WTC11 (cell line): Measurements from ENCODE around the gene ANXA9. TPM values are rescaled to one million over a fixed set of nuclear protein-coding genes. Genes with fewer than 3 reads are reported as not detected.

Experiments
- ATAC-seq: fragments of 200-7000 bp; cut with Tn5 transposase; 2 replicates; pipeline ENCODE4 v1.10.0; 2021; ENCODE audit warnings: mild to moderate bottlenecking, moderate library complexity
- CTCF ChIA-PET: fragments of 300-600 bp; sonication (Branson Sonifier 250); formaldehyde crosslinking; loops from one replicate; lab custom pipeline; 2021; ENCODE audit warnings: antibody characterized with exemption; lab: Charles Lee
- POLR2A ChIA-PET: fragments of 350-600 bp; sonication (Branson Sonifier 250); formaldehyde crosslinking; loops from one replicate; lab custom pipeline; 2021; ENCODE audit warnings: antibody characterized with exemption; lab: Charles Lee
- DNase-seq: peaks from one replicate; pipeline ENCODE4 v3.0.0; 2021; ENCODE audit warnings: low spot score
- H3K27ac Mint-ChIP-seq: 2 replicates; pipeline ENCODE4 v1.8.0; 2021; ENCODE audit warnings: mixed read lengths
- H3K27me3 Mint-ChIP-seq: 2 replicates; pipeline ENCODE4 v1.8.0; 2021; ENCODE audit warnings: low read depth, mild to moderate bottlenecking, moderate library complexity, mixed read lengths
- H3K36me3 Mint-ChIP-seq: 2 replicates; pipeline ENCODE4 v1.8.0; 2021; ENCODE audit warnings: mixed read lengths
- H3K4me1 Mint-ChIP-seq: 2 replicates; pipeline ENCODE4 v1.8.0; 2022; ENCODE audit warnings: mixed read lengths
- H3K4me3 Mint-ChIP-seq: 2 replicates; pipeline ENCODE4 v1.8.0; 2021; ENCODE audit warnings: mild to moderate bottlenecking, moderate library complexity, mixed read lengths
- H3K9me3 Mint-ChIP-seq: 2 replicates; pipeline ENCODE4 v1.8.0; 2021; ENCODE audit warnings: mixed read lengths
- AFF4 ChIP-seq: sonication (generic); formaldehyde crosslinking; IDR thresholded peaks from 2 replicates; pipeline ENCODE4 v1.8.1; 2023; ENCODE audit warnings: mild to moderate bottlenecking, missing genetic modification reagents, borderline replicate concordance
- ARID4B ChIP-seq: sonication (generic); formaldehyde crosslinking; IDR thresholded peaks from 2 replicates; pipeline ENCODE4 v1.8.0; 2023; ENCODE audit warnings: missing genetic modification reagents, mild to moderate bottlenecking, borderline replicate concordance
- EMX1 ChIP-seq: fragments of 250-450 bp; sonication (Bioruptor Pico); IDR thresholded peaks from 2 replicates; pipeline ENCODE4 v1.8.0; 2021; ENCODE audit warnings: mild to moderate bottlenecking
- ERG ChIP-seq: fragments of 250-450 bp; sonication (Bioruptor Pico); IDR thresholded peaks from 2 replicates; pipeline ENCODE4 v1.8.0; 2021; ENCODE audit warnings: mild to moderate bottlenecking
- FOXK1 ChIP-seq: sonication (generic); formaldehyde crosslinking; IDR thresholded peaks from 2 replicates; pipeline ENCODE4 v1.8.0; 2022; ENCODE audit warnings: mild to moderate bottlenecking, moderate library complexity, missing genetic modification reagents
- GTF2I ChIP-seq: fragments of 250-450 bp; sonication (Bioruptor Pico); conservative IDR thresholded peaks from 2 replicates; pipeline ENCODE4 v1.4.0; 2021; ENCODE audit warnings: mild to moderate bottlenecking
- HMGA2 ChIP-seq: fragments of 250-450 bp; sonication (Bioruptor Pico); IDR thresholded peaks from 2 replicates; pipeline ENCODE4 v1.4.0; 2021; ENCODE audit warnings: mild to moderate bottlenecking, moderate library complexity
- IRF1 ChIP-seq: sonication (generic); formaldehyde crosslinking; IDR thresholded peaks from 2 replicates; pipeline ENCODE4 v1.8.0; 2023; ENCODE audit warnings: missing genetic modification reagents
- MLX ChIP-seq: sonication (generic); formaldehyde crosslinking; IDR thresholded peaks from 2 replicates; pipeline ENCODE4 v1.8.1; 2023; ENCODE audit warnings: mild to moderate bottlenecking, missing genetic modification reagents, moderate library complexity
- MXD4 ChIP-seq: fragments of 250-450 bp; sonication (Bioruptor Pico); IDR thresholded peaks from 2 replicates; pipeline ENCODE4 v1.8.0; 2021; ENCODE audit warnings: mild to moderate bottlenecking, moderate library complexity, borderline replicate concordance
- SMAD4 ChIP-seq: sonication (generic); formaldehyde crosslinking; IDR thresholded peaks from 2 replicates; pipeline ENCODE4 v1.8.0; 2022; ENCODE audit warnings: mild to moderate bottlenecking, missing genetic modification reagents
- STAT6 ChIP-seq: sonication (generic); formaldehyde crosslinking; conservative IDR thresholded peaks from 2 replicates; pipeline ENCODE4 v1.8.1; 2023; ENCODE audit warnings: mild to moderate bottlenecking, low read depth, missing genetic modification reagents, moderate library complexity
- USF1 ChIP-seq: sonication (generic); formaldehyde crosslinking; IDR thresholded peaks from 2 replicates; pipeline ENCODE4 v1.8.0; 2022; ENCODE audit warnings: mild to moderate bottlenecking, missing genetic modification reagents
- ZNF138 ChIP-seq: sonication (generic); formaldehyde crosslinking; conservative IDR thresholded peaks from 2 replicates; pipeline ENCODE4 v1.8.1; 2022; ENCODE audit warnings: mild to moderate bottlenecking, moderate library complexity, missing genetic modification reagents
- ZNF219 ChIP-seq: sonication (generic); formaldehyde crosslinking; IDR thresholded peaks from 2 replicates; pipeline ENCODE4 v1.8.0; 2023; ENCODE audit warnings: missing genetic modification reagents, mild to moderate bottlenecking, borderline replicate concordance
- ZNF671 ChIP-seq: fragments of 250-450 bp; sonication (Bioruptor Pico); IDR thresholded peaks from 2 replicates; pipeline ENCODE4 v1.8.0; 2021; ENCODE audit warnings: mild to moderate bottlenecking
- total RNA-seq: library from RNA; stranded (reverse); gene quantifications from 3 replicates; pipeline ENCODE4 v1.2.3, GENCODE V29; 2021

The ANXA9 gene
- total RNA-seq, 1 experiment from 2014 or later: 1.6 TPM

- TF ChIP-seq MLX: no peak
- TF ChIP-seq ZNF671: no peak
- TF ChIP-seq USF1 (CRISPR knock-in tag): no peak
- TF ChIP-seq ERG (CRISPR knock-in tag): no peak
- TF ChIP-seq GTF2I: no peak
- TF ChIP-seq ARID4B (CRISPR knock-in tag): no peak
These were observed 21.1 kb downstream of the ANXA9 start (continued) for GRCh38 chr1:151003180-151003579.

GRCh38 chr1:151005729-151006319 is 23.7 kb downstream of the ANXA9 start:
- peaks cover 38% of the 10 kb centered on the region for H3K4me1 Mint-ChIP-seq
- no peak for ATAC-seq
- CTCF ChIA-PET: interaction anchor here (0.6 to 4.4 kb wide), 30 partner anchors 8 to 749 kb away, joined by 3 to 74 read pairs (median 4); partner anchors contain the start of genes ANXA9, C1orf56, GABPB2 and MCL1
- peak overlapping the region; percentile 99; the same call in 1 of the 2 replicates for H3K27ac Mint-ChIP-seq
- H3K4me3 Mint-ChIP-seq: peak overlapping the region; percentile 94
- no peak for DNase-seq
- POLR2A ChIA-PET: interaction anchor here (0.5 to 2.6 kb wide), 8 partner anchors 9 to 1067 kb away, joined by 3 to 14 read pairs (median 4); partner anchors contain the start of genes ANXA9 and MCL1
- no peaks in the 10 kb centered on the region for H3K9me3 Mint-ChIP-seq
- no peaks in the 10 kb centered on the region for H3K27me3 Mint-ChIP-seq
- H3K36me3 Mint-ChIP-seq: no peaks in the 10 kb centered on the region
- TF ChIP-seq SMAD4 (CRISPR knock-in tag) (no peak), ZNF138 (CRISPR knock-in tag) (no peak), MXD4 (CRISPR knock-in tag) (no peak), STAT6 (CRISPR knock-in tag) (no peak), EMX1 (CRISPR knock-in tag) (no peak), AFF4 (CRISPR knock-in tag) (no peak), ZNF219 (CRISPR knock-in tag) (no peak), IRF1 (CRISPR knock-in tag) (no peak), HMGA2 (CRISPR knock-in tag) (no peak), USF1 (CRISPR knock-in tag) (no peak), FOXK1 (no peak), ERG (CRISPR knock-in tag) (no peak), ZNF671 (no peak), MLX (no peak)
